Measurements from ENCODE around the gene CHRM4. TPM values are rescaled to one million over a fixed set of nuclear protein-coding genes. Genes with fewer than 3 reads are reported as not detected.

CHRM4 gene
- total and polyA plus RNA-seq, 2 of the 13 experiments (the other 11 are each of a cell fraction or from before 2014, with no cell fraction given), result 0.13 to 0.21 TPM

GRCh38 chr11:46422588-46422987, 31.0 kb upstream of the CHRM4 start (continued):
- no peak for TF ChIP-seq AKNA (CRISPR knock-in tag; IDR thresholded peaks at IDR 0.05; ENCODE audit: borderline replicate concordance)
- no peak for TF ChIP-seq ZBTB38 (CRISPR knock-in tag; IDR thresholded peaks at IDR 0.05)

GRCh38 chr11:46421257-46421880, 29.8 kb upstream of the CHRM4 start:
- H4K20me1 ChIP-seq (ENCODE audit: insufficient read depth, low read length), result 0 out of 2 replicates have a peak, but pooled peaks cover 2% of the 10 kb centered on the region
- no peaks in the 10 kb centered on the region for H3K9me3 ChIP-seq (ENCODE audit: low read length)
- intact Hi-C loops (cut with micrococcal nuclease; ENCODE audit: unreplicated experiment), result no loop called here
- 87% methylated on average over 7 of the region's 8 CpGs for WGBS (ENCODE audit: low lambda C conversion rate)
- no peaks in the 10 kb centered on the region for H3K27me3 ChIP-seq (ENCODE audit: control insufficient read depth in 1 of 2, insufficient read depth in 2 of 2, low read length in 2 of 2)
- H3K36me3 ChIP-seq (replicated peaks in 1 of 2; ENCODE audit: control insufficient read depth in 1 of 2, insufficient read depth in 2 of 2, low read length in 2 of 2), result peaks cover 34 to 54% of the 10 kb centered on the region in 2 experiments; a peak in 4 of 5 replicates
- no peak overlapping the region for H2AFZ ChIP-seq (ENCODE audit: low read length)
- peaks cover 13% of the 10 kb centered on the region; the same call in 1 of the 2 replicates for H3K4me1 ChIP-seq (ENCODE audit: insufficient read depth, low read length)
- H3K9ac ChIP-seq (ENCODE audit: insufficient read depth, low read depth, low read length), result no peak overlapping the region
- no TSS peak for BruUV-seq (replicated peaks)
- in situ Hi-C loops (cut with HindIII; ENCODE audit: extremely low pct_ligation_motif_present, low pct_unique_long_range_greater_than_20kb), result no loop called here
- H3K4me2 ChIP-seq (ENCODE audit: low read depth, low read length), result no peak overlapping the region
- ChIA-PET CTCF (ENCODE audit: low intra/inter-chr PET ratio, low total read pairs) (no interaction called here), POLR2A (no interaction called here)
- DNase-seq (ENCODE audit: low spot score), result peak; percentile 25
- no peak overlapping the region for H3K4me3 ChIP-seq (replicated peaks in 1 of 3; ENCODE audit: insufficient read depth in 1 of 3, low read depth in 2 of 3, low read length in 3 of 3)
- peak; percentile 81 for ATAC-seq
- peak; percentile 8 for FAIRE-seq
- no peak overlapping the region for H3K27ac ChIP-seq (ENCODE audit: extremely low read length, insufficient read depth, low read length)
- no peaks in the 10 kb centered on the region for H3K79me2 ChIP-seq (ENCODE audit: insufficient read depth, low read length)
- 0 out of 2 replicates have a peak, but pooled peaks have one; percentile 31 for TF ChIP-seq ZMYM4 (CRISPR knock-in tag; IDR thresholded peaks at IDR 0.05)
- TF ChIP-seq HNF4A (CRISPR knock-in tag; IDR thresholded peaks at IDR 0.05), result peak; percentile 59
- 0 out of 2 replicates have a peak, but pooled peaks have one; percentile 38 for TF ChIP-seq ZNF782 (CRISPR knock-in tag; IDR thresholded peaks at IDR 0.05; ENCODE audit: borderline replicate concordance)
- TF ChIP-seq DR1 (CRISPR knock-in tag; IDR thresholded peaks at IDR 0.05), result no peak
- peak; percentile 36; the same call in 1 of the 2 replicates for TF ChIP-seq REPIN1 (CRISPR knock-in tag; IDR thresholded peaks at IDR 0.05; ENCODE audit: borderline replicate concordance, low read depth)
- 0 out of 2 replicates have a peak, but pooled peaks have one; percentile 37 for TF ChIP-seq SRF (IDR thresholded peaks at IDR 0.05; ENCODE audit: low read depth, low read length)
- peak; percentile 37; the same call in 1 of the 2 replicates for TF ChIP-seq PAXIP1 (CRISPR knock-in tag; conservative IDR thresholded peaks at IDR 0.05)
- TF ChIP-seq SMC3 (IDR thresholded peaks at IDR 0.05; ENCODE audit: low read length), result no peak
- TF ChIP-seq BHLHE40 (IDR thresholded peaks at IDR 0.05; ENCODE audit: low read length), result no peak
- TF ChIP-seq NFIB (CRISPR knock-in tag; IDR thresholded peaks at IDR 0.05; ENCODE audit: borderline replicate concordance), result no peak
